Measurements from ENCODE around the gene EGLN2.
A peak's percentile ranks its signal among the peaks of the same experiment; 100 is the strongest.

The EGLN2 gene

DNA sequence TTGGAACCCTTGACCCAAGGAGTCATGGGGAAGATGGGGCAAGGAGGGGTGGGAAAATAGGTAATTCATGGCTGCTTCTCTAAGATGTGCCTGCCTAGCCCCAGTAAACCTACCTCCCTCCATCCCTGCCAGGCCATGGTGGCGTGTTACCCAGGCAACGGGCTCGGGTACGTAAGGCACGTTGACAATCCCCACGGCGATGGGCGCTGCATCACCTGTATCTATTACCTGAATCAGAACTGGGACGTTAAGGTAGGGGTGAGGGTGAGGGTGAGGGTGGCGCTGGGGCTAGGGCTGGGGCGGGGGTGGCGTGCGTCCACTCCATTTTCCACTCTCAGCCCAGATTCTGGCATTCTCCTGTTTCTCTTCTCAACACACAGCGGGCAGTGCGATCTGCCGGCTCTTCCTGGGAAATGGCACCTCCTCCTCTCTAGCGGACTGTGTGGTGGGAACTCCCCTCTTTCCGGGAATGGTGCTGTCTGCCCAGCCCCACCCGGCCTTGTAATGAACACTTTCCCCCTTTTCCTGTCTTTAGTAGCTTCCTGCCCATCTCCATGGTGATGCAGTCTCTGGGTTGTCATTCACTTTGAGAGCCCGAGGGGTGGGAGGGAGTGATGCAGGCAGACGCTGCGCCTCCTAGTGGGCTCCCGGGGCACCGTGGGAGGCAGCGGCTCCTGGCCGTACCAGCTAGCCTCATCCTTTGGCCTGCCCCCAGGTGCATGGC, 7.6 kb downstream of the EGLN2 start (continued):
- no peak for TF ChIP-seq ZNF560 (tag by site-specific recombination; IDR thresholded peaks at IDR 0.05; ENCODE audit: borderline replicate concordance)
- TF ChIP-seq ZBTB7A (tag by site-specific recombination; IDR thresholded peaks at IDR 0.05; ENCODE audit: low read depth) = no peak
- TF ChIP-seq, protein P1, sequence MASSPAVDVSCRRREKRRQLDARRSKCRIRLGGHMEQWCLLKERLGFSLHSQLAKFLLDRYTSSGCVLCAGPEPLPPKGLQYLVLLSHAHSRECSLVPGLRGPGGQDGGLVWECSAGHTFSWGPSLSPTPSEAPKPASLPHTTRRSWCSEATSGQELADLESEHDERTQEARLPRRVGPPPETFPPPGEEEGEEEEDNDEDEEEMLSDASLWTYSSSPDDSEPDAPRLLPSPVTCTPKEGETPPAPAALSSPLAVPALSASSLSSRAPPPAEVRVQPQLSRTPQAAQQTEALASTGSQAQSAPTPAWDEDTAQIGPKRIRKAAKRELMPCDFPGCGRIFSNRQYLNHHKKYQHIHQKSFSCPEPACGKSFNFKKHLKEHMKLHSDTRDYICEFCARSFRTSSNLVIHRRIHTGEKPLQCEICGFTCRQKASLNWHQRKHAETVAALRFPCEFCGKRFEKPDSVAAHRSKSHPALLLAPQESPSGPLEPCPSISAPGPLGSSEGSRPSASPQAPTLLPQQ (tag by site-specific recombination; IDR thresholded peaks at IDR 0.05) = peak; percentile 81
- TF ChIP-seq, protein P2, sequence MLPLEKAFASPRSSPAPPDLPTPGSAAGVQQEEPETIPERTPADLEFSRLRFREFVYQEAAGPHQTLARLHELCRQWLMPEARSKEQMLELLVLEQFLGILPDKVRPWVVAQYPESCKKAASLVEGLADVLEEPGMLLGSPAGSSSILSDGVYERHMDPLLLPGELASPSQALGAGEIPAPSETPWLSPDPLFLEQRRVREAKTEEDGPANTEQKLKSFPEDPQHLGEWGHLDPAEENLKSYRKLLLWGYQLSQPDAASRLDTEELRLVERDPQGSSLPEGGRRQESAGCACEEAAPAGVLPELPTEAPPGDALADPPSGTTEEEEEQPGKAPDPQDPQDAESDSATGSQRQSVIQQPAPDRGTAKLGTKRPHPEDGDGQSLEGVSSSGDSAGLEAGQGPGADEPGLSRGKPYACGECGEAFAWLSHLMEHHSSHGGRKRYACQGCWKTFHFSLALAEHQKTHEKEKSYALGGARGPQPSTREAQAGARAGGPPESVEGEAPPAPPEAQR (tag by site-specific recombination; IDR thresholded peaks at IDR 0.05) = peak; percentile 28; the same call in 1 of the 2 replicates
- TF ChIP-seq, protein P3, sequence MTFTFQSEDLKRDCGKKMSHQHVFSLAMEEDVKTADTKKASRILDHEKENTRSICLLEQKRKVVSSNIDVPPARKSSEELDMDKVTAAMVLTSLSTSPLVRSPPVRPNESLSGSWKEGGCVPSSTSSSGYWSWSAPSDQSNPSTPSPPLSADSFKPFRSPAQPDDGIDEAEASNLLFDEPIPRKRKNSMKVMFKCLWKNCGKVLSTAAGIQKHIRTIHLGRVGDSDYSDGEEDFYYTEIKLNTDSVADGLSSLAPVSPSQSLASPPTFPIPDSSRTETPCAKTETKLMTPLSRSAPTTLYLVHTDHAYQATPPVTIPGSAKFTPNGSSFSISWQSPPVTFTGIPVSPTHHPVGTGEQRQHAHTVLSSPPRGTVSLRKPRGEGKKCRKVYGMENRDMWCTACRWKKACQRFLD (tag by site-specific recombination; IDR thresholded peaks at IDR 0.05) = no peak
- TF ChIP-seq, protein P4, sequence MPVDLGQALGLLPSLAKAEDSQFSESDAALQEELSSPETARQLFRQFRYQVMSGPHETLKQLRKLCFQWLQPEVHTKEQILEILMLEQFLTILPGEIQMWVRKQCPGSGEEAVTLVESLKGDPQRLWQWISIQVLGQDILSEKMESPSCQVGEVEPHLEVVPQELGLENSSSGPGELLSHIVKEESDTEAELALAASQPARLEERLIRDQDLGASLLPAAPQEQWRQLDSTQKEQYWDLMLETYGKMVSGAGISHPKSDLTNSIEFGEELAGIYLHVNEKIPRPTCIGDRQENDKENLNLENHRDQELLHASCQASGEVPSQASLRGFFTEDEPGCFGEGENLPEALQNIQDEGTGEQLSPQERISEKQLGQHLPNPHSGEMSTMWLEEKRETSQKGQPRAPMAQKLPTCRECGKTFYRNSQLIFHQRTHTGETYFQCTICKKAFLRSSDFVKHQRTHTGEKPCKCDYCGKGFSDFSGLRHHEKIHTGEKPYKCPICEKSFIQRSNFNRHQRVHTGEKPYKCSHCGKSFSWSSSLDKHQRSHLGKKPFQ (tag by site-specific recombination; IDR thresholded peaks at IDR 0.05) = 0 out of 2 replicates have a peak, but pooled peaks have one; percentile 4
- TF ChIP-seq, protein P5, sequence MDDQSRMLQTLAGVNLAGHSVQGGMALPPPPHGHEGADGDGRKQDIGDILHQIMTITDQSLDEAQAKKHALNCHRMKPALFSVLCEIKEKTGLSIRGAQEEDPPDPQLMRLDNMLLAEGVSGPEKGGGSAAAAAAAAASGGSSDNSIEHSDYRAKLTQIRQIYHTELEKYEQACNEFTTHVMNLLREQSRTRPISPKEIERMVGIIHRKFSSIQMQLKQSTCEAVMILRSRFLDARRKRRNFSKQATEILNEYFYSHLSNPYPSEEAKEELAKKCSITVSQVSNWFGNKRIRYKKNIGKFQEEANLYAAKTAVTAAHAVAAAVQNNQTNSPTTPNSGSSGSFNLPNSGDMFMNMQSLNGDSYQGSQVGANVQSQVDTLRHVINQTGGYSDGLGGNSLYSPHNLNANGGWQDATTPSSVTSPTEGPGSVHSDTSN (CRISPR knock-in tag; IDR thresholded peaks at IDR 0.05) = peak; percentile 75; the same call in 1 of the 2 replicates
- peak; percentile 81; the same call in 1 of the 2 replicates for TF ChIP-seq ZNF366 (tag by site-specific recombination; conservative IDR thresholded peaks at IDR 0.05)
- no peak for TF ChIP-seq ZNF23 (tag by site-specific recombination; IDR thresholded peaks at IDR 0.05; ENCODE audit: borderline replicate concordance)
- TF ChIP-seq, protein P6, sequence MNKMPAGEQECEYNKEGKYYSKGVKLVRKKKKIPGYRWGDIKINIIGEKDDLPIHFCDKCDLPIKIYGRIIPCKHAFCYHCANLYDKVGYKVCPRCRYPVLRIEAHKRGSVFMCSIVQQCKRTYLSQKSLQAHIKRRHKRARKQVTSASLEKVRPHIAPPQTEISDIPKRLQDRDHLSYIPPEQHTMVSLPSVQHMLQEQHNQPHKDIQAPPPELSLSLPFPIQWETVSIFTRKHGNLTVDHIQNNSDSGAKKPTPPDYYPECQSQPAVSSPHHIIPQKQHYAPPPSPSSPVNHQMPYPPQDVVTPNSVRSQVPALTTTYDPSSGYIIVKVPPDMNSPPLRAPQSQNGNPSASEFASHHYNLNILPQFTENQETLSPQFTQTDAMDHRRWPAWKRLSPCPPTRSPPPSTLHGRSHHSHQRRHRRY (tag by site-specific recombination; IDR thresholded peaks at IDR 0.05) = no peak
- TF ChIP-seq, protein P7, sequence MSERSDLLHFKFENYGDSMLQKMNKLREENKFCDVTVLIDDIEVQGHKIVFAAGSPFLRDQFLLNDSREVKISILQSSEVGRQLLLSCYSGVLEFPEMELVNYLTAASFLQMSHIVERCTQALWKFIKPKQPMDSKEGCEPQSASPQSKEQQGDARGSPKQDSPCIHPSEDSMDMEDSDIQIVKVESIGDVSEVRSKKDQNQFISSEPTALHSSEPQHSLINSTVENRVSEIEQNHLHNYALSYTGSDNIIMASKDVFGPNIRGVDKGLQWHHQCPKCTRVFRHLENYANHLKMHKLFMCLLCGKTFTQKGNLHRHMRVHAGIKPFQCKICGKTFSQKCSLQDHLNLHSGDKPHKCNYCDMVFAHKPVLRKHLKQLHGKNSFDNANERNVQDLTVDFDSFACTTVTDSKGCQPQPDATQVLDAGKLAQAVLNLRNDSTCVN (tag by site-specific recombination; optimal IDR thresholded peaks at IDR 0.05) = peak; percentile 27
- TF ChIP-seq, protein P8, sequence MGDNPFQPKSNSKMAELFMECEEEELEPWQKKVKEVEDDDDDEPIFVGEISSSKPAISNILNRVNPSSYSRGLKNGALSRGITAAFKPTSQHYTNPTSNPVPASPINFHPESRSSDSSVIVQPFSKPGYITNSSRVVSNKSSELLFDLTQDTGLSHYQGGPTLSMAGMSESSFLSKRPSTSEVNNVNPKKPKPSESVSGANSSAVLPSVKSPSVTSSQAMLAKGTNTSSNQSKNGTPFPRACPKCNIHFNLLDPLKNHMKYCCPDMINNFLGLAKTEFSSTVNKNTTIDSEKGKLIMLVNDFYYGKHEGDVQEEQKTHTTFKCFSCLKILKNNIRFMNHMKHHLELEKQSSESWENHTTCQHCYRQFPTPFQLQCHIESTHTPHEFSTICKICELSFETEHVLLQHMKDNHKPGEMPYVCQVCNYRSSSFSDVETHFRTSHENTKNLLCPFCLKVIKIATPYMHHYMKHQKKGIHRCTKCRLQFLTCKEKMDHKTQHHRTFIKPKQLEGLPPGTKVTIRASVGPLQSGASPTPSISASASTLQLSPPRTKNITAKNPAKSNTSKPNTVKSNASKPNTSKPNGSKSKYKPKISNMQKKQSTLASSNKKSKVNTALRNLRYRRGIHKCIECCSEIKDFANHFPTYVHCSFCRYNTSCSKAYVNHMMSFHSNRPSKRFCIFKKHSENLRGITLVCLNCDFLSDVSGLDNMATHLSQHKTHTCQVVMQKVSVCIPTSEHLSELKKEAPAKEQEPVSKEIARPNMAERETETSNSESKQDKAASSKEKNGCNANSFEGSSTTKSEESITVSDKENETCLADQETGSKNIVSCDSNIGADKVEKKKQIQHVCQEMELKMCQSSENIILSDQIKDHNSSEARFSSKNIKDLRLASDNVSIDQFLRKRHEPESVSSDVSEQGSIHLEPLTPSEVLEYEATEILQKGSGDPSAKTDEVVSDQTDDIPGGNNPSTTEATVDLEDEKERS (tag by site-specific recombination; IDR thresholded peaks at IDR 0.05) = no peak
- TF ChIP-seq ZNF830 (tag by site-specific recombination; IDR thresholded peaks at IDR 0.05; ENCODE audit: low read depth) = no peak
- TF ChIP-seq IKZF3 (tag by site-specific recombination; IDR thresholded peaks at IDR 0.05) = peak; percentile 75
- TF ChIP-seq ZBTB48 (tag by site-specific recombination; IDR thresholded peaks at IDR 0.05) = no peak; the same call in 1 of the 2 replicates
- TF ChIP-seq ZNF660 (tag by site-specific recombination; IDR thresholded peaks at IDR 0.05) = peak; percentile 92; the same call in 1 of the 2 replicates
- no peak for TF ChIP-seq ZNF221 (tag by site-specific recombination; IDR thresholded peaks at IDR 0.05; ENCODE audit: borderline replicate concordance)
- TF ChIP-seq HOXC10 (CRISPR knock-in tag; IDR thresholded peaks at IDR 0.05) = no peak
- no peak for TF ChIP-seq ZNF114 (tag by site-specific recombination; IDR thresholded peaks at IDR 0.05)
- no peak for TF ChIP-seq ZNF184 (tag by site-specific recombination; IDR thresholded peaks at IDR 0.05)
- peak; percentile 75 for TF ChIP-seq SP3 (tag by site-specific recombination; IDR thresholded peaks at IDR 0.05)
- no peak for TF ChIP-seq BCL11B (tag by site-specific recombination; IDR thresholded peaks at IDR 0.05; ENCODE audit: low read depth)
- peak; percentile 81 for TF ChIP-seq EGR2 (tag by site-specific recombination; IDR thresholded peaks at IDR 0.05; ENCODE audit: low read depth)
- peak; percentile 82 for TF ChIP-seq ZNF629 (tag by site-specific recombination; IDR thresholded peaks at IDR 0.05)
- TF ChIP-seq SP7 (tag by site-specific recombination; IDR thresholded peaks at IDR 0.05) = peak; percentile 95
- TF ChIP-seq ZNF701 (tag by site-specific recombination; IDR thresholded peaks at IDR 0.05) = peak; percentile 13; the same call in 1 of the 2 replicates
- TF ChIP-seq HOXD13 (CRISPR knock-in tag; IDR thresholded peaks at IDR 0.05; ENCODE audit: borderline replicate concordance) = no peak
